Germinal center (tissue), 1 donor: Measurements from ENCODE around the gene RAB26.
"Not testable (repeated sequence)": the region's sequence is repeated elsewhere in the genome, so short reads cannot be mapped to it uniquely, and the experiment has no call there.

Source experiments
- DNase-seq: peaks from one replicate; pipeline ENCODE4 v3.0.0; 2012; ENCODE audit warnings: mixed read lengths, low spot score

RAB26 gene

DNA sequence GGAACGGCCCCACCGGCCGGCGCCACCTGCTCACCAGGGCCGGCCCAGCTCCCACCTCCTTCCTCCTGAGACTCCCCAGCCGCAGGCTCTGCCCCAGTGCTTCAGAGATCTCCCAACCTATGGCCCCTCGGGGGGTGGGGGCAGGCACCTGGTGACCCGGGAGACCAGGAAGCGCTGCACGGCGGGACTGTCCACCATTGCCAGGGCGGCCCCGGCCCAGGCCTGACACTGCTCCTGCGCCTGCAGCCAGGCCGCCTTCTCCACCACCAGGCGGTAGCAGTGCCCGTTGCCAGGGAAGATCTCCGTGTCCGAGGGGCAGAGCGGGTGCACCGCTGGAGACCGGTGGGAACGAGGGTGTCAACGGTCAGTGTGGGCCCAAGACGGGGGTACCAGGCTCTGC, 31.1 kb upstream of the RAB26 start:
- not testable (repeated sequence) for DNase-seq

GRCh38 chr16:2117960-2118722, 30.3 kb upstream of the RAB26 start:
- DNase-seq = not testable (repeated sequence)

GRCh38 chr16:2121325-2121724, 27.1 kb upstream of the RAB26 start:
- DNase-seq = not testable (repeated sequence)

DNA sequence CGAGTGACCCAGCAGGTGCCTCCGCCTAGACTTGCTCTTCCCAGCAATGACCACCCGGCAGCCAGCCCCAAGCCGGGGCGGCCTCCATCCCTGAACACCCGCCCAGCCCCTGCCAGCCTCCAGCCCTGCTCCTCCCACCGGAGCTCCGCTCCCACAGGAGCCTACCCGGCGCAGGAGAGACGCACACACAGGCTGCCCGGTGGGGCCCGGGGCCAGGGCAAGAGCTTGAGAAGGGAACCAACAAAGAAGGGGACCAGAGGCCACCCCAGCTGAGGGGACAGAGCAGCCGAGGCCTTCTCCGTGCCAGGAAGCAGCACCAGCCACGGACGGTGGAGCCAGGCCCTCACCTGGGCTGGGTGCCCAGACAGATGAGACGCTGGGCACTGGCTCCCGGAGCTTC, 26.6 kb upstream of the RAB26 start:
- DNase-seq = no peak

- no peak for DNase-seq
Observed at GRCh38 chr16:2122429-2122828, 26.0 kb upstream of the RAB26 start.

DNA sequence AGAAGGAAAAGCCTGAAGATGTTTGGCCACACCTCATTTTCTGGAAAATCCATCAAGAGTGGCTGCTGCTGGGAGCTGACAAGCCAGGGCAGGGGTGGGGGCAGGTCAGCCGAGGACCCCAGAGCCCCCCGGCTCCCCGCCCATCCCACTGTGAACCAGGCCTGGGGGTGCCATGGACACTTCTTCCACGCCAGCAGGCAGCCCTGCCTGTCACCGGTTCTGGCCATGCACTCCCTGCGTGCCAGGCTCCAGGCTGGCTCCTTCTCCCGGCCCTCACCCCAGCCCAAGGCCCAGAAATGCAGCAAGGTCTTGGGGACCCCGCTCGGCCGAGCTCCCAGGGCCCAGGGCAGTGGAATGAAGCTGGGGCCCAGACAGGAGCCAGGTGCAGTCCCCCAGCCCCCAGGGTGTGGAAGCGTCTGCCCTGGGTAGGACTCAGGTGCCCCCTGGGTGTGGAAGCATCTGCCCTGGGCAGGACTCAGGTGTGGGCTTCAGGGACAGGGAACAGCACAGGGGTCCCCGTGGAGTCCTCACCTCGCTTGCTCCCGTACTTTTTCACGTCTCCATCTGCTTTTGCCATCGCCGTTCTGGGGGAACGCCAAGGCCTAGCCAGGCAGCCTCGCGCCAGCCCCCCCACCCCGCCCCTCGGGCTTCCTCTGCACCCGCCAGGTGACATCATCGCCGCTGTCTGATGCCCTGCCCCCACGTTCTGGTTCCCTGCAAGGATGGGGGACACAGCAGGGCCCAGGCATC, 25.3 kb upstream of the RAB26 start:
- not testable (repeated sequence) for DNase-seq

DNA sequence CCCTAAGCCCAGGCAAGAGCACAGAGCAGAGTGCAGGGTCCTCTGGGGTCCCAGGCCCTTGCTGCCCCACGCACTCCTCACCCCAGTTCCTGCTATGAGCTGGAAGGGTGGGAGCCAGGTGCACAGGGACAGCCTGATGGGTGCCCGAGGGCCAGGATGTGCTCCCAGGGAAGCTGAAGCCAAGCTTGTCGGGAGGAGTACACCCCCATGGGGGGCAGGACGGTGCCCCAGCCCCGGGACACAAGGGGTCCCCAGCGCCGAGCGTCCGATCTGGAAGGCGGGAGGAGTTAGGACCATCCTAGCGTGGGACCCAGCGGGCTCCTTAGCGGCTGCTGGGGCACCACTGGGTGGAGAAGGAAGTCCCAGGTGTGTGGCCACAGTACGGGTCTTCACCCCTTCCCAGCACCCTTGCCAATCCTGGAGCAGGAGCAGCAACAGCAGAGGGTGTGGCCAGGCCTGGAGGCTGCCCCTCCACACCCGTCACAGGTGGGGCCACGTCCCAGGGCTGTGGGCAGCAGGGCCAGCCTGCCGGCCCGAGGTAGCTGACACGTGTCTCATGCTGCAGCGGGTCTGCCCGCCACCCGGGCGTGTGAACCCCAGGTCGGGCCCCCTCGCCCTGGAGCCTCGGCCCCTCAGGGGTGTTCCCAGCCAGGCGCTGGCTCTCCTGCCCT, 24.6 kb upstream of the RAB26 start:
- not testable (repeated sequence) for DNase-seq

GRCh38 chr16:2124377-2124693, 24.1 kb upstream of the RAB26 start:
- not testable (repeated sequence) for DNase-seq

- not testable (repeated sequence) for DNase-seq
Observed at GRCh38 chr16:2124694-2125444, 23.6 kb upstream of the RAB26 start.

DNA sequence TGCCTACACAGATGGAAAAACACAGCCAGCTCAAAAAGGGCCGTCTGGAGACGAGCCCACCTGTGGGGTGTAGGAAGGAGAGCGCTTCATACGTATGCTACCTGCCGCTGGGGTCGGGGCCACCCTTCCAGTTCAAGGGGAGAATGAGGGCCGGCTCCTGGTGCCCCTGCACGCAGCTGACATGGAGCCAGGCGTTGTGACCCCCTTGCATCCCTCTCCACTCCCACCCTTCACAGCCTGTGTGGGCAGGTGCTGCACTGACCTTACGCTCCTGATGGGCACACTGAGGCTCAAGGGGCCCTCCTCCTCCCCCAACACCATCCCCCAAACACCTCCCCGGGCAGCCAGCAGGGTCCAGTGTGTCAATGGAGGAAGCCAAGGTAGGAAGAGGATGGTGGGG, 22.8 kb upstream of the RAB26 start:
- DNase-seq = not testable (repeated sequence)

DNA sequence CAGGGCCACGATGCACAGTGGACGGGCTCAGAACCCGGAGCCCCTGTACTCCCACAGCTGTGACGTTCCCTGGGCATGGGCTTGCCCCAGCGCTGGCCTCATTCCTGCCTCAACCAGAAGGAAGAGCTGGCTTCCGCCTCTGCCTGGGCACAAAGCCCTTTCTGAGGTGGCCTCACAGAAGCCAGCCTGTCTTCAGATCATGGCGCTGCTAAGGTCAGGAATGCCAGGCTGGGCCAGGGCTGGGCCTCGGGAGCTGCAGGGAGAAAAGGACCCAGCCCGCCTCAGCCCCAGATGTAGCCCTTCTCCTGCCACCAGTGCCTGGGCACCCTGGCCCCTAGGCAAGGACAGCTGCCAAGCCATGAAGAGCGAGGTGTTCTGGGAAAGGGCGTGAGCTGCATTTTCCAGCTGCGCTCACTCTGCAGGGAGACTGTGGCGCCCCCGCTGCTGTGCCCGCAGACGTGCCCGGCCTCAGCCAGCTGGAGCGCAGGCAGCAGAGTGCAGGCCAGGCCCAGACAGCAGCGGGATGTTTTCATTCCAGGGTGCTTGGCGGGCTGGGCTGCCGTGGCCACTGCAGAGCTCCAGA, 22.2 kb upstream of the RAB26 start:
- not testable (repeated sequence) for DNase-seq

GRCh38 chr16:2126928-2127556, 21.4 kb upstream of the RAB26 start:
- DNase-seq = not testable (repeated sequence)

DNA sequence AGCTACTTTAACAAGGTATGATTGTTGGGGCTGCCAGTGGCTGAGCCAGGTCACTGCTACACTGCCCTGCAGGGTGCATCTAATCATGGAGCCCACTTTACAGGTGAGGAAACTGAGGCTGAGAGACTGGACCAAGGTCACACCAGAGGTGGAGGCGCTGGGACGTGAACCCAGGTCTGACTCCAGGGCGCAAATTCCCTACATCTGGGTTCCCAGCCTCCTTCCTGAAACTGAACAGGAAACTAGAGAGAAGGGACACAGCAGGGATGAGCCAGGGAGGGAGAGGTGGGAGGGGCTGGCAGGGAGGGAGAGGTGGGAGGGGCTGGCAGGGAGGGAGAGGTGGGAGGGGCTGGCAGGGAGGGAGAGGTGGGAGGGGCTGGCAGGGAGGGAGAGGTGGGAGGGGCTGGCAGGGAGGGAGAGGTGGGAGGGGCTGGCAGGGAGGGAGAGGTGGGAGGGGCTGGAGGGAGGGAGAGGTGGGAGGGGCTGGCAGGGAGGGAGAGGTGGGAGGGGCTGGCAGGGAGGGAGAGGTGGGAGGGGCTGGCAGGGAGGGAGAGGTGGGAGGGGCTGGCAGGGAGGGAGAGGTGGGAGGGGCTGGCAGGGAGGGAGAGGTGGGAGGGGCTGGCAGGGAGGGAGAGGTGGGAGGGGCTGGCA, 20.7 kb upstream of the RAB26 start:
- not testable (repeated sequence) for DNase-seq

- DNase-seq = not testable (repeated sequence)
Observed at GRCh38 chr16:2129251-2129650, 19.2 kb upstream of the RAB26 start.

DNA sequence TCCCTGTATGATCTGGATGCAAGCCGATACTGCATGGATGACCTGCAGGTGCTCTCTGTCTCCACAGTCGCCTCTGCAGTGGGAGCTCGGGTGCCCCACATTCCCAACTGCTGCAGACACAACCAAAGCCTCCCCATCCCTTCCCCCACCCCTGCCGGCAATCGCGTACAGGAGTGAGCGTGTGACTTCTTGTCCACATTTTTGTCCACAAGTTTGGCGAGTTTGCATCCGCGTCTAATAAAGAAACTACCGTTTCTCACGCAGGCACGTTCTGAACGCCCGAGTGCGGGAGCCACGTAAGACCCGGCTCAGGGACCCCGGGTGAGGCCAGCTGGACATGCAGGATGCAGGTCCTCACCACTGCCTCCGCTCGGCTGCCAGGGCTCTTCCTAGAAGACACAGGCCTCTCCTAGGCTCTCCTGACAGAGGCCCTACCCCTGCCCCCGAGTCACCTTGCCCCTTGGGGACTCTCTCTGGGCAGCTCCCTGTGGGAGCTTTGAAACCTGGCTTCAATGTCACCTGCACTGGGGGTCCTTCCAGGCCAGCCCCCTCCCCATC, 18.5 kb upstream of the RAB26 start:
- not testable (repeated sequence) for DNase-seq

DNA sequence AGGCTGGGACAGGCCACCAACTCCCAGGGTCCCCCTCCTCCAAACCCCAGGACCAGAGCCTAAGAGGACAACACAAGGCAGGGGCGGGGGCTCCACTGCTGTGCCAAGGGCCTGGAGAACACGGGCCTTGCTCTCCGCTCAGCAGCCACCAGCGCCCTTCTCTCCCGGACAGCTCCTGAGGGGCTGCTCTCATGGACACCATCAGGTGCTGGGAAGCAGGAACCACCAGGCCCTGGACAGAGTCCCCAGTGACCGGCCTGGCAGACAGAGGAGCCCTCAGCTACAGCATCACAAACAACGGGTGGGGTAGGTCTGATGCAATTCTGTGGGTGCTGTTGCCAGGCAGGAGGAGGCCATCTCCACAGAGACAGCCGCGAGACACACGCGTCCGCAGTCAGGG, 14.6 kb upstream of the RAB26 start:
- not testable (repeated sequence) for DNase-seq

- not testable (repeated sequence) for DNase-seq
Observed at GRCh38 chr16:2135071-2135470, 13.4 kb upstream of the RAB26 start.

DNA sequence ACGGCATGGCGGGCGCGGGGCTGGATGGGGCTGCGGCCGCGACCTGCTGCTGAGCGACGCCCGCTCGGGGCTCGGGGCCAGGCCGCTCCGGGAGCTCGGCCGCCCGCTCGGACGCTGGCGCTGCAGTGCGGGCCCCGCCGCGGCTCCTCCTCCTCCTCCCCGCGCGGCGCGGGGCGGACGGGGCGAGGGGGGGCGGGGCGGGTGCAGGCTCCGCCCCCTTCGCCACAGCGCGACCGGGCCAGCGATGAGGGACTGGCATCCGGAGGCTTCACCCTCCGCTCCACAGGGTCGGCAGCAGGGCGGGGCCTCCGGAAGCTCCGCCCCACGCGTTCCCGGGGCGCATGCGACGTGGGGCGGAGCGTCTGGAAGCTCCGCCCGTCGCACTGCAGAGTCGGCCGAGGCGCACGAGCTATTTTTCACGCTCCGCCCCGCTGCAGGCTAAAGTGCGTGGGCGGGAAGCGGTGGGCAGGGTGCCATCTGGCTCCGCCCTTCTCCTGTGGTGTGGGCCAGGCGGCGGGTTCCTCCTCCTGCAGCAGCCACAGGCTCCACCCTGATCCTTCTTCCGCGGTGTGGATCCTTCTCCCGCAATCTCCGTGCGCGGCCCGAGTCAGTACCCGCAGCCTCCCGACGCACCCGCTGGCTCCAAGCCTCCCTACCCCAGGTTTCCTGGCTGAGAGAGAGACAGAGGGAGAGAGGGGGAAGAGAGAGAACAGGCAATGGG, 12.5 kb upstream of the RAB26 start, which contains the start of gene PKD1:
Gene PKD1, minus strand, starts transcription at position 129 of the 721 bp plus-strand sequence. CDS start 209 bp downstream, outside the sequence.
- peak; percentile 35 for DNase-seq
